ENCODE measurements around the gene RELB.

The RELB gene

DNA sequence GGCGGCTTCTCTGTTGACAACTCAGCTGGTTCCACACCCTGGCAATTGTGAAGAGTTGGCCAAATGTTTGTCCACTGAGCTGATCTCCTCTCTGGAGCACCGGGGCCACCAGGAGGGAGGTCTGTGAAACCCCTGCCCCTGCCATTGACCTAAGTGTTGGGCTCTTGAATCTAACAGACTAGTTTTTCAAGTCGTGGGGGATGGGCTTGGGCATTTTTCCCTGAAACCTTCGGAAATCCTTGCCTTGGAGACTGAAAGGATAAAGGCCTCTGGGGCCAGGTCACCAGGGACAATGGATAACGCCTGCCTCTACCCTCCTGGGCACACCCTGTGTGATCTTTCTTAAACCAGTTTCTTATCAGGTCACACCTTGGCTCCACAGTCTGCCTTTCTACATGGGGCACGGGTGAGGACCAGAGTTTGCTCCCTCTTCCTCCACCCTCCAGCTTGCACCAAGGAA, 78.7 kb downstream of the RELB start:
- no peak for DNase-seq (ENCODE audit: low read depth)

DNA sequence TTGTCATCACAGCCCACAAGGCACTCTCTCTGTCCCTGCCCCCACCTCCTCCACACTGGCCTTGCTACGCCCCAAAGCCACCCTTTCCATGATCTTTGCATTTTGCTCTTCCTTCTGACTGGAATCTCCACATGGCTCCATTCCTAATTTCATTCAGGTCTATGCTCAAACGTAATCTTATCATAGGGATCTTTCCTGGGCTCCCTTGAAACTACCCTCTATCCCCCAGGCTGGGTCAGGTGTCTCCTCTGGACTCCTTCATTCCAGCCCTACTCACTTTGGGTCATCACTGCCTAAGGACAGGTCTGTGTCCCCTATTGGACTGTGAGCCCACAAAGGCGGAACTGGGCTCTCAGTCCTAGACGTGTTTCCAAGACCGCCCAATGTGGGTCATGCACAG, 80.9 kb downstream of the RELB start:
- no peak for DNase-seq (ENCODE audit: low read depth)

GRCh38 chr19:45086480-45086879, 85.2 kb downstream of the RELB start:
- DNase-seq (ENCODE audit: low read depth) = no peak

GRCh38 chr19:45087531-45087930, 86.3 kb downstream of the RELB start:
- DNase-seq (ENCODE audit: low read depth) = no peak
